Left hindlimb (tissue), 1 donor: ENCODE data around the gene ZEB1.

Experiments used
- DNase-seq: peaks from one replicate; pipeline ENCODE4 v3.0.0-alpha.2; 2018

ZEB1 gene

GRCh38 chr10:31318854-31319601 lies at the start of gene ZEB1:
Gene ZEB1 (plus strand): TSS chr10:31319216. CDS start chr10:31319235, 19 bp downstream.
- DNase-seq: peak; percentile 92

DNA sequence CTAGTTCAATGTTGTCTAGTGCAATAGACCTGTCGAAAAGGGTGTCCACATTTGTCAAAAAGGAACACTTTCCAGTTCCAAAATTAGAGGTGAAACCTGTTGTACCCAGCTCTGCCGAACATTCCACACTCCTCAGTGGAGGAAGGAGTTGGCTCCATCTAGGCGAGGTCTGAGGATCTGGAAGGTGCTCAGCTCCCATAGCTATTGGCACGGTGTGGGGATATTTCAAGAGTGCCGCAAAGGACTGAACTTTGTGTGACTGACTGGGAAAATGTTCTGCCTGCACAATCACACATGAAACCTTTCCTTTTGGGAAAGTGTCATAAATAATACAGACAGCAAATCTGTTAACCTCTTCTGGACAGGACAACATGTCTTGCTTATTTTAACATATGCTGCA lies 48.1 kb upstream of the ZEB1 start:
- DNase-seq: no peak

- DNase-seq: no peak
Observed at GRCh38 chr10:31272841-31273240, 46.2 kb upstream of the ZEB1 start.

- DNase-seq: no peak
Observed at GRCh38 chr10:31273789-31274188, 45.2 kb upstream of the ZEB1 start.

- DNase-seq: no peak
Observed at GRCh38 chr10:31274310-31274709, 44.7 kb upstream of the ZEB1 start.

DNA sequence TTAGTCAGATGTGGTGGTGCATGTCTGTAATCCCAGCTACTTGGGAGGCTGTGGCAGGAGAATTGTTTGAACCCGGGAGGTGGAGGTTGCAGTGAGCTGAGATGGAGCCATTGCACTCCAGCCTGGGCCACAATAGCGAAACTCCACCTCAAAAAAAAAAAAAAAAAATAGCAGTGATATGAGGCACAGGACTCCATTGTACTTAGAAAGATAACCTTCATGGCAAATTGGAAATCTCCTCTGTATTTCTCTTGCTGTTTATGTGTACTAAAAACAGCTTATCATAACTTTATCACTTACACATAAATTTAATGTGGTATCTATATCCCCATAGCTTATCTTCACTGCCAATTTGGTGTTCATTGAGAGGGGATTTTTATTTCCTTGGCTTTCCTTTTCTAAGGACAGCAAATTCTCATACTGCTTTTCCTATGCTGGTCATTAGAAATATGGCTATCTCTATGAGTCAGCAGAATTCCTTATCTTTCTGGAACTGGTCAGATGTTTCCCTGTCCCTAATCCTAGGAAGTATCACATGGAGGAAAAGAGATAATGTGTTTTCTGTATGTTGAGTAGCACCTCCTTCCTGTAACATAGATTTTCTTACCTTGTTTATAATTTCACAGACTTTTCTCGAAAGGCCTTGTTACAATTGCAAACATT lies 40.6 kb upstream of the ZEB1 start:
- no peak for DNase-seq

GRCh38 chr10:31280972-31281371 lies 38.0 kb upstream of the ZEB1 start:
- DNase-seq: no peak

GRCh38 chr10:31288001-31288400 lies 31.0 kb upstream of the ZEB1 start:
- DNase-seq: no peak

GRCh38 chr10:31288962-31289361 lies 30.1 kb upstream of the ZEB1 start:
- no peak for DNase-seq

- DNase-seq: no peak
Observed at GRCh38 chr10:31290386-31290785, 28.6 kb upstream of the ZEB1 start.

DNA sequence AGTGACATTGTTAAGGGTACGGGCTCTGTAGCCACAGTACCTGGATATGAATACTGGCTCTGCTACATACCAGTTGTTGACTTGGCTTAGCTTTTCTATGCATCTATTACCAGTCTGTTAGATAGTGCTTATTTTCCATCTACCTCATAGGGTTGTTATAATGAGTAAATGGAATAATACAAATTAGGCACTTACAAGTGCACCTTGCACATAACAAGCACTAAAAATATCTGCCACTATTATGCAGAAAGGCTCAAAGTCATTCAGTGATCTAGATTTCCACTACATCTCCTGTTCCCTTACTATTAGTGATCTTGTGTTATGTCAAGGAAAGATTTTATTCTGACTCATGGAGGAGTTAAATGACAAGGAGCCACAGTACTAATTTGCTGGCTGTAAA lies 27.9 kb upstream of the ZEB1 start:
- no peak for DNase-seq

DNA sequence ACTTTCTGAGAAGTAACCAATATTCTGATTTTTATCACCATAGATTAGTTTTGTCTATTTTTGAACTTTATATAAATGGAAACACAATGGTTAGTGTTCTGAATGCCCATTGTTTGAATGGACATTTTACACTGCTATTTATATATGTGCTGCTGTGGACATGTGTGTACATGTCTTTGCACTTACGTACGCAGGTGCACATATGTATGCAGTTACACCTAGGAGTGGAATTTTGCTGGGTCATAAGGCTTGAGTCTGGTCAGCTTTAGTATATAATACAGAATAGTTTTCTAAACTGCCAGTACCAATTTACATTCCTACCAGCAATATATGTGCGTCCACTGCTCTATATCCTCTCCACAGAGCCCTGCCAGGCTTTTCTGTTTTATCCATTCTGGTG lies 24.5 kb upstream of the ZEB1 start:
- no peak for DNase-seq

GRCh38 chr10:31296754-31297153 lies 22.3 kb upstream of the ZEB1 start:
- DNase-seq: no peak

DNA sequence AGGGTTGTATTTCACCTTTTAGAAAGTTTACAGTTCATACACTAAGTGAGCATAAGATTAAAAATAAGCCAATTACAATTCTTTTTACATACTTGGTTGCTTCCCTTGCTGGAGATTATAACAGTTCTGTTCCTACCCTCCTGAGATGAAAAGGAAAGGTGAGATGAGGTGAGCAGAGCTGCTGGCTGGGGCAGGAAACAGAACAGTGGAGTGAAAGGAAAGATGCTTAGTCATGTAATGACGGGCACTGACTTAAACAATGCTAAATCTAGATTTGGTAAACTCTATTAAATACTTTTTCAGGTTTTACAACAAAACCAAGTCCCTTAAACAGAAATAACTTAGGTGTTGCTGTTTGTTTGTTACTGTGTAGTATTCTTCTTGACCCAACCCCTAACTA lies 19.9 kb upstream of the ZEB1 start:
- DNase-seq: no peak

- no peak for DNase-seq
Observed at GRCh38 chr10:31303212-31303611, 15.8 kb upstream of the ZEB1 start.

DNA sequence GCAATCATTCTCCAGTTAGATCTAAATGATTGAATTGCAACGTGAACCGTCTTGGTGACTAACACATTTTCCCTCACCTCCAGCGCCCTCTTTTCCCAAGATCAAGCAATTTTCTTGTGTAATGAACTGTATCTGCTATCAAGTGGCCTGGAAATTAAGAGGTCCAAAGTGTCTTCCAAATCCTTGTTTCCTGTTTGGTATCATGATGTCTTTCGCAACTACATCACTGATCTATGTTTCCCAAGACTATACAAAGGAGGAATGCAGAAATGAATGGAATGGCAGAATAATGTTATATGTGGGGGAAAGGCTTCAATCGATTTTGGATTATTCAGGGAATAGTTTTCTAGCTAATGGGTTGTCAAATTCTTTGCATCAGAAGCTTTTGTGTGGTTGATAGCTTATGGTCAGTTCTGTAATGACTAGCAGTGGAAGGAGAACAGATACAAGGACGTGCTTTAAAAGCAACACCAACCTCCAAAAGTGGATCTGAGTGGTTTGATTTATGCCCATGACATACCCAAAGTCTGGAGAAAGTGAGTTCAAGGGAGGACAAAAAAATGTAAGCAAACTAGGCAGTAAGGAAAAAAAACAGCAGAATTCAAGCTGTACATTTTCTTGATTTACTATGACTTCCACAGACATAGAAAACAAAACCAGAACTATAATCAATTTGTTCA lies 14.6 kb upstream of the ZEB1 start:
- DNase-seq: no peak

- no peak for DNase-seq
Observed at GRCh38 chr10:31313396-31313795, 5.6 kb upstream of the ZEB1 start.

DNA sequence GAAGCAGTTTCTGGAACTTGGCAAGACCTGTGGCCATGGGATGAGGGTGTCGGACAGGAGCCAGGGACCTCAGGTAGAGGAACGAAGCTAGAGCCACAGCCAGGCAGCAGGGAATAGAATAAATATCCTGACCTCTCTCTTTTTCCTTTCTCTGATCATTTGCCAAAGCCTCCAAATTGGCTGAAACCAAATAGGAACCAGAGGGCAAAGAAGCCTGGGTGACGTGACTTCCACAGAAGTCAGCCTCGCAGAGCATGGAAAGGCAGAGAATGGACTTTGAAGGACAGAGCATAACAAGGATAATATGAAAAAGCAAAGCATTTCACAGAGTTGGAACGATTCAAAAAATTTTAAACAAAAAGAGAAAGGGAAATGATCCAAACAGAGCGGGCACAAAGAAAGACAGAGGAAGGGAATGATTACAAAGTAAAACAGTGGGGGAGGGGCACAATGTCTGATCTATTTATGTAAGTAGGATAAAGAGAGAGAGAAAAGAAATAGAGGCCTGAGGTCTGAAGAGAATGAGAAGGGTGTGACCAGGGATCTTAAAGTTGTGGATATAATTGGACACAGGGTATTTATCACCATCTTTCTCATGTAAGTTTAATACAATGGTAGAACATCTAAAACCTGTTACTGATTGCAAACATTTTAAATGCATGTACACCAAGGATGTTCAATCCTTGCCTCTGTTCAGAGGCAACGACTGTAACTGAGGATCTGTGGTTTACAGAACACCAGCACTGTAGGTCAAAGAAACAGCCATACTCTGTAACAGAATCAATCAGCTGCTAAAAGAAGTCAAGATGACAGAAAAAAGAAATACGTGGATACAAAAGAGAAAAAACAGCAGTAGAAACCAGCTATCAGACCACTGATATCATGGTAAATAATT lies 4.5 kb upstream of the ZEB1 start:
- DNase-seq: no peak

GRCh38 chr10:31315453-31315852 lies 3.6 kb upstream of the ZEB1 start:
- no peak for DNase-seq

DNA sequence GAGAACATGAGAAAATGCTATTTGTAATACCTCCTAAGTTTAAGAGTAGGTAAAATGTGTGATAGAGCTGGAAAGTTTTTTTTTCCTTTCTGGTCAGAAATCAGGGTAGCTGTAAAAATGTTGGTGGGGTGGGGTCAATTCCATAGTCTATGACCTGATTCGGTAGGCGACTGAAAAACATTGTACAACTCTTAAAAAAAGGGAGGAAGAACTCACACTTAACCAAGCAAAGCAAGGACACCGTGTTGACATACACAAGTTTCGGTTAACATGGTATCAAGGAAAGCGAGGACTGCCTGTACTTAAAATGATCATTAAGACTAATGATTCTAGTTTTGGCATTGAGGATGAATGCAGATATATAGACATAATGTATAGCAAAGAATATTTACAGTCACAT lies 1.8 kb upstream of the ZEB1 start:
- DNase-seq: no peak

DNA sequence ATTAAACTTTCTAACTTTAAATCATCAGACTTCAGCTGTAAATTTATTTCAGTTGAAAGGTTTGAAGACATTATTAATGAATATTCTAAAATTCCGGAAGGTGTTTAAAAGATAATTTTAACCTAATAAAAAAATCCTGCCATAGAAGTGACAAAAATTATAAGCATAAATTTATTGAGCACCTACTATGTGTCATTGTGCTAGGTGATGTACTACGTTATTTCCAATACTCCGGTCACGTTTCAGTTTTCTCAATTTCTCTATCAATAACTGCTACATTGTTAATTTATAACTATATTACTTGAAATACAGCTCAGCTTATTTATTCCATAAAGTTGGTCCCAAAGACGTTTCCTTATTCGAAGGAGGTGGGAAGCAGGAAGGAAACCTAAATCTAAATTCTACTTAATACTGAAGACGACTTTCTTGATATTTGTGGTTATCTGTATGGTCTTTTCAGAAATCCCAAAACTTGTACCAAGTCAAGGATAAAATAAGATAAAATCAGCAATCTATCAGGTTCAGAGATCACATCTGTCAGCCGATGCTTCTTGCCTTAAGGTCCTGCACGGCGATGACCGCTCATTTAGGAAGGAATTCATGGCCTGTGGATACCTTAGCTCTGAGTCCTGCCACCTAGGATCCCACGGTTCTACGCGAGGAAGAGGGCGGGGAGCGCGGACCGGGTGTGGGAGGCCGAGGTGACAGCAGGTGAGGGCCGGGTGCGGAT lies 1.2 kb upstream of the ZEB1 start:
- no peak for DNase-seq

DNA sequence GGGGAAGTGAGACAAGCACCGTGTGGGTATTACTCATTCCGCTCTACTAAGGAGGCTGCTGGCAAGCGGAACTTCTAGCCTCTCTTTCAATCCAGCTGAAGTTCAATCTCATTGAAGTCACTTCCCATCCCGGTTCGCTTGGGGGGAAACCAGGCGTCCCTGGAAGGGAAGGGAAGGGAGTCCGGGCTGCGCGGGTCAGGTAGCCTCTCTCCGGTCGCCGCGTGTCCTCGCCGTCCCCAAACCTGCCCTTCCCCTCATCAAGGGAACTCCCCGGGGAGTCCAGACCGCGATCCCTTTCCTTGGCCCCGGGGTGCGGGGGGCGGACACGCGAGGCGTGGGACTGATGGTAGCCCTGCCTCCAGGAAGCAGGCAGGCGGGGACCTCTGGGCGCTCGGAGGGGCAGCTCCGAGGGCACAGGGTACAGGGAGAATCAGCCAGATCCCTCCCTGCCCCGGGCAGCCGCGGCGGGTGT lies 598 bp upstream of the ZEB1 start:
- DNase-seq: peak; percentile 74
